H1 (cell line): ENCODE measurements around the gene TRPC4. TPM values are rescaled to one million over a fixed set of nuclear protein-coding genes. Genes with fewer than 3 reads are reported as not detected.

Source experiments
- CTCF ChIA-PET: fragments of 300-600 bp; sonication (Branson Sonifier 250); formaldehyde crosslinking; loops from one replicate; lab custom pipeline; 2021; ENCODE audit not compliant: partially characterized antibody; lab: Charles Lee
- POLR2A ChIA-PET: fragments of 300-600 bp; sonication (Branson Sonifier 250); formaldehyde crosslinking; loops from one replicate; lab custom pipeline; 2021; ENCODE audit warnings: inconsistent platforms; ENCODE audit not compliant: partially characterized antibody; lab: Charles Lee
- DNase-seq, 2 experiments: peaks; one replicate each; pipeline versions ENCODE4 v3.0.0 to v3.0.0-alpha.2; 2010 to 2022; ENCODE audit warnings: low spot score in 2 of 2, low read depth in 1 of 2, mixed read lengths in 1 of 2
- FAIRE-seq: peaks from 2 replicates; lab custom pipeline; 2011; peaks lifted over from hg19 to GRCh38; lab: Jason Lieb, UNC
- H2AFZ ChIP-seq: 2 replicates; pipeline ENCODE4 v1.8.1; 2012; ENCODE audit warnings: low read length, inconsistent platforms
- H2AK5ac ChIP-seq: 2 replicates; pipeline ENCODE4 v1.6.1; 2013; ENCODE audit warnings: low read depth, low read length
- H2BK120ac ChIP-seq: replicated peaks from 2 replicates; pipeline ENCODE3; 2013; ENCODE audit warnings: low read depth, low read length, inconsistent platforms
- H2BK12ac ChIP-seq: 2 replicates; pipeline ENCODE4 v1.6.1; 2013; ENCODE audit warnings: low read depth, low read length
- H2BK15ac ChIP-seq: 2 replicates; pipeline ENCODE4 v1.6.1; 2013; ENCODE audit warnings: low read length
- H2BK20ac ChIP-seq: 2 replicates; pipeline ENCODE4 v1.6.1; 2013; ENCODE audit warnings: low read length
- H2BK5ac ChIP-seq: 2 replicates; pipeline ENCODE4 v1.6.1; 2013; ENCODE audit warnings: low read depth, low read length
- H3K14ac ChIP-seq: 2 replicates; pipeline ENCODE4 v1.6.1; 2013; ENCODE audit warnings: inconsistent platforms; ENCODE audit not compliant: insufficient read length
- H3K18ac ChIP-seq: 2 replicates; pipeline ENCODE4 v1.6.1; 2013; ENCODE audit warnings: low read length; ENCODE audit errors: extremely low read depth
- H3K23ac ChIP-seq: 2 replicates; pipeline ENCODE4 v1.6.1; 2013; ENCODE audit warnings: inconsistent platforms; ENCODE audit not compliant: insufficient read length
- H3K23me2 ChIP-seq: 2 replicates; pipeline ENCODE4 v1.6.1; 2013; ENCODE audit warnings: low read depth, low read length
- H3K27ac ChIP-seq: 2 replicates; pipeline ENCODE4 v1.6.1; 2011; ENCODE audit warnings: low read depth, low read length, inconsistent platforms
- H3K27me3 ChIP-seq, 4 experiments: replicated peaks in 1 of 4; 1 replicate in 1 of 4; 2 replicates in 3 of 4; pipeline versions ENCODE4 v1.6.1 to v1.8.1; 2011 to 2013; ENCODE audit warnings: low read length in 3 of 4, mild to moderate bottlenecking in 3 of 4, inconsistent platforms in 2 of 4, mixed read lengths in 2 of 4, moderate library complexity in 1 of 4; ENCODE audit not compliant: control insufficient read depth in 3 of 4, insufficient read depth in 3 of 4; ENCODE audit errors: extremely low read depth in 1 of 4
- H3K36me3 ChIP-seq, 4 experiments: 2 replicates each; pipeline versions ENCODE4 v1.6.1 to v1.8.1; 2011 to 2013; ENCODE audit warnings: mild to moderate bottlenecking in 4 of 4, low read length in 3 of 4, moderate library complexity in 2 of 4, control low read depth in 1 of 4, inconsistent platforms in 1 of 4; ENCODE audit not compliant: insufficient read depth in 4 of 4, control insufficient read depth in 2 of 4
- H3K4ac ChIP-seq: replicated peaks from 2 replicates; pipeline ENCODE3; 2013; ENCODE audit warnings: low read length, low read depth, mixed read lengths, inconsistent platforms; ENCODE audit not compliant: insufficient read length
- H3K4me1 ChIP-seq, 4 experiments: replicated peaks in 1 of 4; 1 replicate in 1 of 4; 2 replicates in 3 of 4; pipeline versions ENCODE4 v1.6.1 to v1.8.1; 2011 to 2013; ENCODE audit warnings: low read length in 3 of 4, inconsistent platforms in 2 of 4, mixed read lengths in 1 of 4; ENCODE audit not compliant: insufficient read depth in 4 of 4, control insufficient read depth in 3 of 4
- H3K4me2 ChIP-seq, 2 experiments: 2 replicates each; pipeline versions ENCODE4 v1.6.1 to v1.8.1; 2011 to 2013; ENCODE audit warnings: low read depth in 2 of 2, low read length in 2 of 2, control low read depth in 1 of 2, inconsistent platforms in 1 of 2, mild to moderate bottlenecking in 1 of 2; ENCODE audit not compliant: insufficient read depth in 1 of 2
- H3K4me3 ChIP-seq, 4 experiments: fragments of 200-600, 300-600 bp in 1 of 4; sonication (generic), shearing (Covaris generic), sonication (Bioruptor Twin) in 1 of 4; 2 replicates each; pipeline versions ENCODE4 v1.5.1 to v1.8.1; 2011 to 2016; ENCODE audit warnings: low read length in 4 of 4, low read depth in 3 of 4, control low read depth in 2 of 4, inconsistent platforms in 2 of 4, mild to moderate bottlenecking in 2 of 4, mixed read lengths in 1 of 4, moderate library complexity in 1 of 4; ENCODE audit not compliant: insufficient read depth in 2 of 4; ENCODE audit errors: extremely low read depth in 1 of 4
- H3K56ac ChIP-seq: replicated peaks from 2 replicates; pipeline ENCODE3; 2013; ENCODE audit warnings: low read depth, mild to moderate bottlenecking, mixed read lengths, low read length, inconsistent platforms; ENCODE audit not compliant: insufficient read length
- H3K79me1 ChIP-seq: 2 replicates; pipeline ENCODE4 v1.6.1; 2013; ENCODE audit warnings: low read depth, low read length, control low read depth
- H3K79me2 ChIP-seq, 2 experiments: 2 replicates each; pipeline versions ENCODE4 v1.6.1 to v1.8.1; 2012 to 2013; ENCODE audit warnings: low read length in 2 of 2, mild to moderate bottlenecking in 2 of 2, inconsistent platforms in 1 of 2; ENCODE audit not compliant: insufficient read depth in 2 of 2, control insufficient read depth in 1 of 2
- H3K9ac ChIP-seq, 4 experiments: replicated peaks in 1 of 4; 1 replicate in 1 of 4; 2 replicates in 3 of 4; pipeline versions ENCODE4 v1.6.1 to v1.8.1; 2011 to 2013; ENCODE audit warnings: low read depth in 3 of 4, low read length in 3 of 4, control low read depth in 2 of 4, mild to moderate bottlenecking in 2 of 4, moderate library complexity in 2 of 4, inconsistent platforms in 1 of 4; ENCODE audit errors: extremely low read depth in 1 of 4
- H3K9me3 ChIP-seq, 2 experiments: 2 replicates each; pipeline versions ENCODE4 v1.6.1 to v1.8.1; 2012 to 2013; ENCODE audit warnings: mild to moderate bottlenecking in 2 of 2, moderate library complexity in 2 of 2, control low read depth in 1 of 2, inconsistent platforms in 1 of 2, low read depth in 1 of 2, low read length in 1 of 2, mixed read lengths in 1 of 2; ENCODE audit not compliant: insufficient read depth in 2 of 2
- H4K20me1 ChIP-seq, 2 experiments: replicated peaks in 1 of 2; 2 replicates each; pipeline versions ENCODE3 to v1.8.1; 2011 to 2013; ENCODE audit warnings: inconsistent platforms in 2 of 2, low read length in 2 of 2, mild to moderate bottlenecking in 1 of 2; ENCODE audit not compliant: insufficient read depth in 2 of 2, control insufficient read depth in 1 of 2
- H4K5ac ChIP-seq: 2 replicates; pipeline ENCODE4 v1.6.1; 2013; ENCODE audit warnings: low read length, low read depth, mixed read lengths, inconsistent platforms; ENCODE audit not compliant: insufficient read length
- H4K8ac ChIP-seq: 2 replicates; pipeline ENCODE4 v1.8.0; 2013; ENCODE audit warnings: mild to moderate bottlenecking, moderate library complexity, low read length, inconsistent platforms; ENCODE audit not compliant: insufficient read depth; ENCODE audit errors: extremely low read depth
- H4K91ac ChIP-seq: replicated peaks from 2 replicates; pipeline ENCODE3; 2013; ENCODE audit warnings: low read length, mixed read lengths, inconsistent platforms; ENCODE audit not compliant: insufficient read length
- BACH1 ChIP-seq: IDR thresholded peaks from 2 replicates; pipeline ENCODE4 v1.6.1; 2012; ENCODE audit warnings: low read length, improper control_type of control experiment
- CHD2 ChIP-seq: IDR thresholded peaks from 2 replicates; pipeline ENCODE4 v1.6.1; 2012; ENCODE audit warnings: low read length, improper control_type of control experiment
- NRF1 ChIP-seq: IDR thresholded peaks from 2 replicates; pipeline ENCODE4 v1.6.1; 2011; ENCODE audit warnings: mild to moderate bottlenecking, low read depth, low read length, improper control_type of control experiment
- SIRT6 ChIP-seq: IDR thresholded peaks from one replicate; pipeline ENCODE4 v1.7.1; 2012; ENCODE audit warnings: low read length, inconsistent platforms
- SP1 ChIP-seq: IDR thresholded peaks from 2 replicates; pipeline ENCODE4 v1.6.1; 2011; ENCODE audit warnings: low read depth, low read length
- SP4 ChIP-seq: IDR thresholded peaks from 2 replicates; pipeline ENCODE4 v1.6.1; 2012; ENCODE audit warnings: low read length, inconsistent platforms
- SRF ChIP-seq: IDR thresholded peaks from 2 replicates; pipeline ENCODE4 v1.6.1; 2011; ENCODE audit warnings: mild to moderate bottlenecking, low read depth, low read length, moderate library complexity
- WGBS, 2 experiments: shearing (Covaris generic) in 1 of 2; methylation state at CpG; one replicate each; pipeline versions ENCODE4 v1.1.6 to v1.1.7; 2013 to 2015; ENCODE audit warnings: low lambda C conversion rate in 2 of 2, mixed read lengths in 2 of 2, inconsistent platforms in 1 of 2, low coverage in 1 of 2, missing lambda C conversion rate in 1 of 2; ENCODE audit not compliant: insufficient replicate concordance in 2 of 2, insufficient coverage in 1 of 2, insufficient read length in 1 of 2; ENCODE audit errors: extremely low coverage in 1 of 2, missing lambda C conversion rate in 1 of 2; 5-methylcytosine and 5-hydroxymethylcytosine counted together
- polyA plus RNA-seq, 7 experiments: library from polyadenylated mRNA; depleted of rRNA in 3 of 7; stranded (reverse) in 5 of 7; unstranded in 2 of 7; fragments of >200 nt in 5 of 7; fragments of 200-250 nt in 2 of 7; gene quantifications; 1 replicate in 5 of 7; 2 replicates in 1 of 7; 4 replicates in 1 of 7; pipeline versions ENCODE4 v1.2.1 to v1.2.3, GENCODE V29; 2011 to 2013; ENCODE audit warnings: missing spikeins in 2 of 7, mixed read lengths in 2 of 7
- total RNA-seq: library from RNA; stranded (reverse); fragmentation: NEBNext Ultra II Directional; extraction: Animal tissue kit (Norgen Biotek cat#: 25700); gene quantifications from 2 replicates; pipeline ENCODE4 v1.2.1, GENCODE V29; 2021
- TF ChIP-seq, protein P1 (sequence below): IDR thresholded peaks from 2 replicates; pipeline ENCODE4 v1.6.1; 2012; ENCODE audit warnings: inconsistent platforms

Gene TRPC4
- total and polyA plus RNA-seq, 2 of the 8 experiments (the other 6 are each of a cell fraction or from before 2014, with no cell fraction given), result 12.3 to 14.7 TPM

GRCh38 chr13:37752146-37752545 lies 117.4 kb downstream of the TRPC4 start:
- no peak for FAIRE-seq
- no peak overlapping the region for H3K27ac ChIP-seq
- TF ChIP-seq NRF1, result no peak
- no peak for TF ChIP-seq BACH1
- TF ChIP-seq SIRT6, result no peak
- TF ChIP-seq, protein P1, sequence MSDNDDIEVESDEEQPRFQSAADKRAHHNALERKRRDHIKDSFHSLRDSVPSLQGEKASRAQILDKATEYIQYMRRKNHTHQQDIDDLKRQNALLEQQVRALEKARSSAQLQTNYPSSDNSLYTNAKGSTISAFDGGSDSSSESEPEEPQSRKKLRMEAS, result no peak
- no peak for TF ChIP-seq CHD2
- no peak for TF ChIP-seq SP1
- no peak for TF ChIP-seq SRF
- no peak for TF ChIP-seq SP4

More at GRCh38 chr13:37752146-37752545, 117.4 kb downstream of the TRPC4 start:
- Histone ChIP-seq H3K4ac (no peak overlapping the region), H4K20me1 (no peaks in the 10 kb centered on the region), H4K91ac (no peak overlapping the region), H3K36me3 (peaks cover 0 to 2% (median 0%) of the 10 kb centered on the region in 4 experiments; a peak in 1 of 8 replicates), H4K5ac (no peak overlapping the region), H3K79me2 (peaks cover 0 to 3% of the 10 kb centered on the region in 2 experiments; a peak in 1 of 4 replicates), H3K27me3 (no peaks in the 10 kb centered on the region), H2AFZ (no peak overlapping the region), H2BK5ac (no peak overlapping the region), H2BK12ac (no peak overlapping the region), H2AK5ac (no peak overlapping the region), H3K79me1 (no peaks in the 10 kb centered on the region), H4K8ac (no peak overlapping the region), H2BK20ac (no peak overlapping the region), H2BK120ac (no peak overlapping the region), H3K56ac (no peak overlapping the region), H3K4me1 (no peaks in the 10 kb centered on the region; a peak in 3 of 7 replicates), H3K23me2 (no peaks in the 10 kb centered on the region), H2BK15ac (no peak overlapping the region), H3K23ac (no peak overlapping the region), H3K18ac (no peak overlapping the region), H3K9me3 (no peaks in the 10 kb centered on the region), H3K14ac (no peak overlapping the region), H3K9ac (no peak overlapping the region), H3K4me2 (no peak overlapping the region), H3K4me3 (no peak overlapping the region)
- CTCF ChIA-PET, result interaction anchor here (0.6 to 1.1 kb wide), 2 partner anchors 74 to 684 kb away, joined by 3 read pairs; no protein-coding TSS in a partner anchor
- POLR2A ChIA-PET, result no interaction called here
- WGBS, 2 experiments, result 91% methylated on average over 9 of the region's 9 CpGs; no CpG with 5 or more reads in 1 of the 2 experiments
- no peak for DNase-seq
